GM12874 (cell line): ENCODE measurements around the gene PHRF1.

ENCODE experiments used
- CTCF ChIP-seq: IDR thresholded peaks from 2 replicates; pipeline ENCODE4 v1.5.1; 2011; ENCODE audit warnings: low read depth, mild to moderate bottlenecking, control low read depth, low read length, moderate library complexity; ENCODE audit not compliant: insufficient read depth

The PHRF1 gene

GRCh38 chr11:536841-537621 is 39.2 kb upstream of the PHRF1 start, which contains the start of gene LRRC56:
Gene LRRC56 (plus strand): TSS chr11:537527. CDS start chr11:540685, 3,158 bp downstream.
- no peak for TF ChIP-seq CTCF

- TF ChIP-seq CTCF = no peak
These were observed 38.4 kb upstream of the PHRF1 start for GRCh38 chr11:537622-538430.

GRCh38 chr11:538431-539051 is 37.7 kb upstream of the PHRF1 start:
- no peak for TF ChIP-seq CTCF

- no peak for TF ChIP-seq CTCF
These were observed 36.2 kb upstream of the PHRF1 start for GRCh38 chr11:539971-540481.

GRCh38 chr11:540583-541432 is 35.5 kb upstream of the PHRF1 start:
- TF ChIP-seq CTCF = no peak

GRCh38 chr11:541433-541885 is 34.8 kb upstream of the PHRF1 start:
- TF ChIP-seq CTCF = no peak

- TF ChIP-seq CTCF = no peak
These were observed 31.5 kb upstream of the PHRF1 start for GRCh38 chr11:544817-545166.
